ENCODE data around the gene ZAP70. TPM values are rescaled to one million over a fixed set of nuclear protein-coding genes. Genes with fewer than 3 reads are reported as not detected.
"Not testable (repeated sequence)": the region's sequence is repeated elsewhere in the genome, so short reads cannot be mapped to it uniquely, and the experiment has no call there.

ZAP70 gene
- total RNA-seq, 1 experiment from 2014 or later = not detected

- Histone ChIP-seq H3K4me3 (ENCODE audit: low read depth, low read length, poor library complexity, severe bottlenecking) (no peak overlapping the region), H3K36me3 (ENCODE audit: insufficient read depth, low read length, poor library complexity, severe bottlenecking) (no peaks in the 10 kb centered on the region), H3K27me3 (replicated peaks; ENCODE audit: insufficient read depth, low read depth, low read length, poor library complexity) (no peaks in the 10 kb centered on the region), H3K9me3 (ENCODE audit: low read depth, low read length, poor library complexity, severe bottlenecking) (no peaks in the 10 kb centered on the region), H3K27ac (ENCODE audit: low read depth, low read length, poor library complexity, severe bottlenecking) (no peak overlapping the region), H3K4me1 (ENCODE audit: insufficient read depth, low read length, poor library complexity, severe bottlenecking) (no peaks in the 10 kb centered on the region)
- ChIA-PET POLR2A (ENCODE audit: low non-redundant PET) (interaction anchor here (0.6 kb wide), 1 partner anchor 18 kb away, joined by 3 read pairs; no protein-coding TSS in a partner anchor), CTCF (no interaction called here)
- intact Hi-C loops (cut with micrococcal nuclease; ENCODE audit: unreplicated experiment) = no loop called here
- DNase-seq (ENCODE audit: low spot score) = no peak
- no TSS peak for BruUV-seq (replicated peaks)
- TF ChIP-seq EZH2 (IDR thresholded peaks at IDR 0.05; ENCODE audit: borderline replicate concordance, low read depth, low read length, poor library complexity, severe bottlenecking) (no peak), CTCF (conservative IDR thresholded peaks at IDR 0.05; ENCODE audit: low read depth, low read length) (no peak)
These were observed 35.9 kb upstream of the ZAP70 start for GRCh38 chr2:97677480-97677879.

- TF ChIP-seq CTCF (conservative IDR thresholded peaks at IDR 0.05; ENCODE audit: low read depth, low read length) (no peak), EZH2 (IDR thresholded peaks at IDR 0.05; ENCODE audit: borderline replicate concordance, low read depth, low read length, poor library complexity, severe bottlenecking) (no peak)
- CTCF ChIA-PET = no interaction called here
- BruUV-seq (replicated peaks) = no TSS peak
These were observed 35.1 kb upstream of the ZAP70 start for GRCh38 chr2:97678298-97678697.

GRCh38 chr2:97687235-97687634 lies 26.1 kb upstream of the ZAP70 start:
- CTCF ChIA-PET = not testable (repeated sequence)

More at GRCh38 chr2:97678298-97678697, 35.1 kb upstream of the ZAP70 start:
- no peaks in the 10 kb centered on the region for H3K36me3 ChIP-seq (ENCODE audit: insufficient read depth, low read length, poor library complexity, severe bottlenecking)
- H3K4me3 ChIP-seq (ENCODE audit: low read depth, low read length, poor library complexity, severe bottlenecking) = no peak overlapping the region
- H3K27ac ChIP-seq (ENCODE audit: low read depth, low read length, poor library complexity, severe bottlenecking) = no peak overlapping the region
- no peaks in the 10 kb centered on the region for H3K9me3 ChIP-seq (ENCODE audit: low read depth, low read length, poor library complexity, severe bottlenecking)
- DNase-seq (ENCODE audit: low spot score) = no peak
- intact Hi-C loops (cut with micrococcal nuclease; ENCODE audit: unreplicated experiment) = no loop called here
- no peaks in the 10 kb centered on the region for H3K4me1 ChIP-seq (ENCODE audit: insufficient read depth, low read length, poor library complexity, severe bottlenecking)
- POLR2A ChIA-PET (ENCODE audit: low non-redundant PET) = no interaction called here
- H3K27me3 ChIP-seq (replicated peaks; ENCODE audit: insufficient read depth, low read depth, low read length, poor library complexity) = no peaks in the 10 kb centered on the region

GRCh38 chr2:97688062-97688827 lies 25.1 kb upstream of the ZAP70 start:
- H3K4me3 ChIP-seq (ENCODE audit: low read depth, low read length, poor library complexity, severe bottlenecking) = no peak overlapping the region
- DNase-seq (ENCODE audit: low spot score) = no peak
- ChIA-PET POLR2A (ENCODE audit: low non-redundant PET) (no interaction called here), CTCF (no interaction called here)
- BruUV-seq (replicated peaks) = no TSS peak
- no peaks in the 10 kb centered on the region for H3K9me3 ChIP-seq (ENCODE audit: low read depth, low read length, poor library complexity, severe bottlenecking)
- no peaks in the 10 kb centered on the region for H3K36me3 ChIP-seq (ENCODE audit: insufficient read depth, low read length, poor library complexity, severe bottlenecking)
- TF ChIP-seq CTCF (conservative IDR thresholded peaks at IDR 0.05; ENCODE audit: low read depth, low read length) = no peak
- no peaks in the 10 kb centered on the region for H3K4me1 ChIP-seq (ENCODE audit: insufficient read depth, low read length, poor library complexity, severe bottlenecking)
- intact Hi-C loops (cut with micrococcal nuclease; ENCODE audit: unreplicated experiment) = no loop called here
- no peak overlapping the region for H3K27ac ChIP-seq (ENCODE audit: low read depth, low read length, poor library complexity, severe bottlenecking)
- H3K27me3 ChIP-seq (replicated peaks; ENCODE audit: insufficient read depth, low read depth, low read length, poor library complexity) = no peaks in the 10 kb centered on the region

More at GRCh38 chr2:97687235-97687634, 26.1 kb upstream of the ZAP70 start:
- intact Hi-C loops (cut with micrococcal nuclease; ENCODE audit: unreplicated experiment); H3K4me3 ChIP-seq (ENCODE audit: low read depth, low read length, poor library complexity, severe bottlenecking); BruUV-seq (replicated peaks); H3K27me3 ChIP-seq (replicated peaks; ENCODE audit: insufficient read depth, low read depth, low read length, poor library complexity); H3K4me1 ChIP-seq (ENCODE audit: insufficient read depth, low read length, poor library complexity, severe bottlenecking); DNase-seq (ENCODE audit: low spot score); H3K9me3 ChIP-seq (ENCODE audit: low read depth, low read length, poor library complexity, severe bottlenecking); H3K36me3 ChIP-seq (ENCODE audit: insufficient read depth, low read length, poor library complexity, severe bottlenecking); POLR2A ChIA-PET (ENCODE audit: low non-redundant PET); H3K27ac ChIP-seq (ENCODE audit: low read depth, low read length, poor library complexity, severe bottlenecking): not testable (repeated sequence)

All from A673 (cell line).